Ramos (cell line): ENCODE data around the gene TADA2B.

Experiments
- in situ Hi-C: fragments of 300-500 bp; cut with MboI; formaldehyde crosslinking; loops from one replicate; pipeline ENCODE4 v1.14.3; 2022; ENCODE audit warnings: low sequenced_read_pairs; ENCODE audit not compliant: unreplicated experiment

The TADA2B gene

GRCh38 chr4:7054106-7054880 lies 11.1 kb downstream of the TADA2B start:
- in situ Hi-C loops: no loop called here

GRCh38 chr4:7055111-7055989 lies 12.2 kb downstream of the TADA2B start:
- in situ Hi-C loops: no loop called here

- in situ Hi-C loops: no loop called here
These were observed 12.8 kb downstream of the TADA2B start for GRCh38 chr4:7055990-7056325.

- in situ Hi-C loops: no loop called here
These were observed 15.6 kb downstream of the TADA2B start for GRCh38 chr4:7058792-7059191.

GRCh38 chr4:7059662-7060061 lies 16.5 kb downstream of the TADA2B start:
- in situ Hi-C loops: no loop called here

- in situ Hi-C loops: no loop called here
These were observed 17.4 kb downstream of the TADA2B start for GRCh38 chr4:7060346-7061150.

- in situ Hi-C loops: no loop called here
These were observed 18.6 kb downstream of the TADA2B start for GRCh38 chr4:7061815-7062214.

GRCh38 chr4:7062816-7063215 lies 19.6 kb downstream of the TADA2B start:
- in situ Hi-C loops: no loop called here

GRCh38 chr4:7063362-7063761 lies 20.2 kb downstream of the TADA2B start:
- in situ Hi-C loops: no loop called here

GRCh38 chr4:7066006-7066405 lies 22.8 kb downstream of the TADA2B start:
- in situ Hi-C loops: no loop called here

GRCh38 chr4:7066493-7066892 lies 23.3 kb downstream of the TADA2B start:
- in situ Hi-C loops: no loop called here

- in situ Hi-C loops: no loop called here
These were observed 23.9 kb downstream of the TADA2B start for GRCh38 chr4:7067126-7067451.

GRCh38 chr4:7067452-7068278 lies 24.5 kb downstream of the TADA2B start, which contains the start of gene GRPEL1:
Gene GRPEL1, minus strand, starts transcription at chr4:7068064. Its CDS starts 32 bp downstream, at chr4:7068032.
- in situ Hi-C loops: no loop called here

GRCh38 chr4:7068279-7068842 lies 25.2 kb downstream of the TADA2B start:
- in situ Hi-C loops: no loop called here

- in situ Hi-C loops: no loop called here
These were observed 25.7 kb downstream of the TADA2B start for GRCh38 chr4:7068883-7069282.

- in situ Hi-C loops: loop anchor here (5.0 kb wide), 2 partner anchors 169 to 349 kb away; no protein-coding TSS in a partner anchor
These were observed 27.7 kb downstream of the TADA2B start for GRCh38 chr4:7070729-7071511.

- in situ Hi-C loops: loop anchor here (5.0 kb wide), 2 partner anchors 171 to 351 kb away; no protein-coding TSS in a partner anchor
These were observed 29.9 kb downstream of the TADA2B start for GRCh38 chr4:7073059-7073458.

GRCh38 chr4:7073526-7074390 lies 30.6 kb downstream of the TADA2B start:
- in situ Hi-C loops: loop anchor here (5.0 kb wide), 2 partner anchors 171 to 351 kb away; no protein-coding TSS in a partner anchor
